NOMO-1 (cell line): ENCODE measurements around the gene GATB.
"Not testable (repeated sequence)": the region's sequence is repeated elsewhere in the genome, so short reads cannot be mapped to it uniquely, and the experiment has no call there.

Source experiments
- DNase-seq, 2 experiments: peaks; one replicate each; lab custom pipeline; 2025; ENCODE audit not compliant: unreplicated experiment in 2 of 2; lab: John Stamatoyannopoulos, UW

Gene GATB

DNA sequence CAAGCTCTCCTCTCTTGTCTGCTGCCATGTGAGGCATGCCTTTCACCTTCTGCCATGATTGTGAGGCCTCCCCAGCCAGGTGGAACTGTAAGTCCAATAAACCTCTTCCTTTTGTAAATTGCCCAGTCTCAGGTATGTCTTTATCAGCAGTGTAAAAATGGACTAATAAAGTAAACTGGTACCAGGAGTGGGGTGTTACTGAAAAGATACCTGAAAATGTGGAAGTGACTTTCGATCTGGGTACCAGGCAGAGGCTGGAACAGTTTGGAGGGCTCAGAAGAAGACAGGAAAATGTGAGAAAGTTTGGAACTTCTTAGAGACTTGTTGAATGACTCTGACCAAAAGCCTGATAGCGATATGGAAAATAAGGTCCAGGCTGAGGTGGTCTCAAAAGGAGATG, 24.0 kb downstream of the GATB start:
- not testable (repeated sequence) for DNase-seq

DNA sequence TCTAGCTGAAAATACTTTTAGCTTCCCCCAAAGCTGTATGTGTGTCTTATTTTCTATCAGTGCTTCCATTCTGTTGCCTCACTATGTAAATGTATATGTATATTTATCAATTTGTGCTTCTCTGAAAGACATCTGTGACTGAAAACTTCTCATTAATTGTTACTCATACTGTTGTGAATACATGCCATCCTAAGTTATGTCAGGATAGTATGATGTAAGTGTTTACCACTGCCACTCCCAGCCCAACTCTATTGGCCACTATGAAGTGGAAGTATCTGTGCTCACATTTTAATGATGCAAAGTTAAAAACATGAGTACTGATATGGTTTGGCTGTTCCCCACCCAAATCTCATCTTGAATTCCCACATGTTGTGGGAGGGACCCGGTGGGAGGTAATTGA, 24.4 kb downstream of the GATB start:
- DNase-seq, result no peak

DNA sequence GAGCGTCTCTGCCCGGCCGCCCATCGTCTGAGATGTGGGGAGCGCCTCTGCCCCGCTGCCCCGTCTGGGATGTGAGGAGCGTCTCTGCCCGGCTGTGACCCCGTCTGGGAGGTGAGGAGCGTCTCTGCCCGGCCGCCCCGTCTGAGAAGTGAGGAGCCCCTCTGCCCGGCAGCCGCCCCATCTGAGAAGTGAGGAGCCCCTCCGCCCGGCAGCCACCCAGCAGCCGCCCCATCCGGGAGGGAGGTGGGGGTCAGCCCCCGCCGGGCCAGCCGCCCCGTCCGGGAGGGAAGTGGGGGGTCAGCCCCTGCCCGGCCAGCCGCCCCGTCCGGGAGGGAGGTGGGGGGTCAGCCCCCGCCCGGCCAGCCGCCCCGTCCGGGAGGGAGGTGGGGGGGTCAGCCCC, 29.1 kb downstream of the GATB start:
- not testable (repeated sequence) for DNase-seq

DNA sequence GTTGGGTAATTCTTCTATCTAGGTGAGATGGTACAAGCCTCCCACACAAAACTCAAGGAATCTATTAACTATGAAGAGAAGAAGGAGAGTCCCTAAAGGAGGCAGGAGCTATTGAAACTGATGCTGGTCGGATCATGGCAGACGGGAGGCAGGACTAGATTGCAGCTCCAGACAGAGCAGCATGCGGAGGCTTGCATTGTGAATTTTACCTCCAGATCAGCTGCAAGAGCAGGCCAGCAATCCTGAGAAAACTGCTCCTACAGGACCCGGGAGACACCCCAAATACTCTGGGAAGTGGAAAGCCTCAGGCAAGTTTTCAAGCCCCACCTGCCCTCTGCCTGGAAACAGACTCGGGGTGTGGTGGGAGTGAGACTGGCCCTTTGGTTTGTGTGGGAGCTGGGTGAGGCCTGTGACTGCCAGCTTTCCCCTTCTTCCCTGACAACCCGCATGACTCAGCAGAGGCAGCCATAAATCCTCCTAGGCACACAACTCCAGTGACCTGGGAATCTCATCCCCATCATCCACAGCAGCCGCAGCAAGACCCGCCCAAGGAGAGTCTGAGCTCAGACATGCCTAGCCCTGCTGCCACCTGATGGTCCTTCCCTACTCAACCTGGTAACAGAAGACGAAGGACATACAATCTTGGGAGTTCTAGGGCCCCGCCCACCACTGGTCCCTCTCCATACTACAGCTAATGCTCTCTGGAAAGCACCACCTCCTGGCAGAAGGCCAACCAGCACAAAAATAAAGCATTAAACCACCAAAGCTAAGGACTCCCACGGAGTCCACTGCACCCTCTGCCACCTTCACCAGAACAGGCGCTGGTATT, 30.9 kb downstream of the GATB start:
- DNase-seq, result no peak

DNA sequence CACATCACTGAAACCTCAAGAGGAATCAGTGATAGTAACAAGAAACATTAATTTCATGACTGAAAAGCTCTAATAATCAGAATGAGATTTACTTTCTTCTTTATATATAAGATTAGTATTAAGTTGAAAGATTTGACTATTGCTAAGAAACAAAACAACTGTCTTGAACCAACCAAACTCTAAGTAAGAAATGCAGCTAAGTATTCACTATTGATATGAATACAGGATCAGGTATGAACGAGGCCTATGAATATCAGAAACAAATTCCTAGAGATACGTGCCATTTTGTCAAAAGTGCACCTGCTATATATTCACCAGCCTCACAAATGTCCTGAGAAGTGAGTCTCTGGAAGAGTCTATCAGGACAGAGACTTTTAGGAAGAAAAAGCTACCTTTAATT, 32.1 kb downstream of the GATB start:
- DNase-seq, result no peak

DNA sequence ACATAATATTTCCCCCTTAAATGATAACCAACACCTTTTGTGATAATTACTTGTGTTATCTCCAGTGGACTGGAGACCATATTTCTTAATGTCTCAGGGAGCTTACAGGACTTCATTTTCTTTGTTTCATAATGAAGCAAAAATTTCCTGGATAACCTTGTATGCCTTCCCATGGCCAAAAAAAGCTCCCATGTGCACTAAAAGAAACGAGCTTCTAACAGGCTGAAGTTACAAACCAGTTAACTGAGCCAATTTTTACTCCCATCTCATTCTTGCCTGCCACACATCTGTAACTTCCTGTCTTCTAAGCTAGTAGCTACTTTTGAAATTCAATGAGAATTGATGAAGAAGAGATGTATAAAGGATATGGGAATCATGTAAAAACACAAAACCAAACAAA, 32.8 kb downstream of the GATB start:
- DNase-seq, result no peak

DNA sequence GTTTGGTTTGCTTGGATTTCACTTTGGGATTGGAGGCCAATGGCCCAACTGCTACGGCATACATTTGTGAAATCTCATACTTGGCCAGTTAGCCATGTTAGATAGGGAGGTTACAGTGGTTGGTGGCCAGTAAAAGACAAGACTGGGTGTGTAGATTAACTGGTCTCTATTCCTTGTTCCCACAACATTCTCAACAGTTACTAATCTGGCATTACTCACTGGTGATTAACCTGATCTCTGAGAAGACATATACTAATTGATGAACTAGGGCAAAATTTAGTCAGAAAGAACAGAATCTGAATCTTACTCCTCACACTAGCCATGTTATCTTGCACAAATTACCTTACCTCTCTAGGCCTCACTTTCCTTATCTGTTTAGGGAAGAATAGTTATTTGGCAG, 33.4 kb downstream of the GATB start:
- no peak for DNase-seq

DNA sequence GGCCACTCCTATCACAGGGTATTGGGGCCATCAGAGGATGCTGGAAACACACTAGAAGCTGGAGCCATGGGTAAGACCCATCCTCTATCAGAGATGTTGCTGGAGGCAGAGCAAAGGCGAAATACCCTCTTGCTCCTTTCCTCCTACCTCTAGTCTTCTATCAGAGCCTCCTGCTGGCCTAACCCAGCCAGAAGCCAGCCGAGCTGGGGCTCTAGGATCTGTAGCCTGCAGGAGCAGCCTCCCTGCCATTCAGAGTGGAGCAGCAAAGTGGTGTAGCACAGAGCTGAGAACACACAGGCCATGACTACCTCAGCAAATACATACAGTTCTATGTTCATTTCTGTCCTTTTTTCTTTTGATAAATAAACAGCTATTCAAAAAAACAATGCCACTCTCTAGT, 35.7 kb downstream of the GATB start:
- DNase-seq, result no peak

DNA sequence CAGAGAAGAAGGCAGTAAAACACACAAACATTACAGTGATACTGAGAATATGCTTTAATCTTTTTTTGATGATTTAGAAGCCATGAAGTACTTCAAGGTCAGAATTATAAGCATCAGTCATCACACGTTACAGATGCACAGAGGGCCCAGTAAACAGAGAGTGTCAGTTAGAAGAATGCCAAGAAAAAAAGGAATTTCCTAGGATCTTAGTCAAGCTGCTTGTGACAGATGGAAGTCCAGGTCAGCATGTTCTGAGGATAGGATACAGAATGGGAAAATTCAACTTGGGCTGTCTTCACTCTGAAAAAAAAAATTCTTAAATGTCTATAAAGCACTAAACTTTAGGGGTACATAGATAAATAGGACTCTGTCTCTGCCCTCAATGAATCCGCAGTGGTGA, 38.9 kb downstream of the GATB start:
- DNase-seq, result no peak

DNA sequence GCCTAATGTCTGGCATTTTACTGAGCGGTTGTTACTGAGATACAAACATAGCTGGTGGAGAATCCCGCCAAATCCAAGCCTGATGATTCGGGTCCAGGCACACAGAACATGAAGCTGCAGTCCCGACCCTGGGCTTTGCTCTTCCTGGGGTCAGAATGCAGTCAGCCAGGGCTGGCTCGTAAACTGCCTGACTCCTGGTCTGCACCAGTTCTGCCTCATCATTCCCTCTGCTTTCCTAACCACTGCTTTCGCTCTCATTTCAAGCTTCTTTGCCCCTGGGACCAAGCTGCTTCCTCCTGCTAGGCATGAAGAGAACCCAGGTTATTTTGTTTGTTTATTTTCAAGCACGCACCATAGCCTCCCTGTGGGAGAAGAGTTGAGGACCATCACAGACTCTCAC, 39.3 kb downstream of the GATB start:
- no peak for DNase-seq

DNA sequence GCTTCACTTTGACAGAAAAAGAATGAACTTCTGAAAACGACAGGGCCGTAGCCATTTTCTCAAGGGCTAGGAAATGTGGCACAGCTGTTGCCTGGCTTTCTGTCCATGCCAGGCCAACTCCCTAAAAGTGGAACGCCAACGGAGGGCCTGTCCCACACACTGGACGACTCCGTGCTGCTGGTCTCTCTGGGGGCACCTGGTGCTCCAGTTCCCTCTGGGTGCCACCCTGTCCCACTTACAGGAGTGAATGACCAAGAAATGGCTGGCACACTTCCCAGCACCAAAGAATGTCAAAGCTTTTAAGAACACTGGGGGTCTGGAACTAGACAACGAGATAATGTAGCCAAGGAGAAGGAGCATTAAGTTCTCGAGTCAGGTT, 40.9 kb downstream of the GATB start:
- DNase-seq, result no peak

DNA sequence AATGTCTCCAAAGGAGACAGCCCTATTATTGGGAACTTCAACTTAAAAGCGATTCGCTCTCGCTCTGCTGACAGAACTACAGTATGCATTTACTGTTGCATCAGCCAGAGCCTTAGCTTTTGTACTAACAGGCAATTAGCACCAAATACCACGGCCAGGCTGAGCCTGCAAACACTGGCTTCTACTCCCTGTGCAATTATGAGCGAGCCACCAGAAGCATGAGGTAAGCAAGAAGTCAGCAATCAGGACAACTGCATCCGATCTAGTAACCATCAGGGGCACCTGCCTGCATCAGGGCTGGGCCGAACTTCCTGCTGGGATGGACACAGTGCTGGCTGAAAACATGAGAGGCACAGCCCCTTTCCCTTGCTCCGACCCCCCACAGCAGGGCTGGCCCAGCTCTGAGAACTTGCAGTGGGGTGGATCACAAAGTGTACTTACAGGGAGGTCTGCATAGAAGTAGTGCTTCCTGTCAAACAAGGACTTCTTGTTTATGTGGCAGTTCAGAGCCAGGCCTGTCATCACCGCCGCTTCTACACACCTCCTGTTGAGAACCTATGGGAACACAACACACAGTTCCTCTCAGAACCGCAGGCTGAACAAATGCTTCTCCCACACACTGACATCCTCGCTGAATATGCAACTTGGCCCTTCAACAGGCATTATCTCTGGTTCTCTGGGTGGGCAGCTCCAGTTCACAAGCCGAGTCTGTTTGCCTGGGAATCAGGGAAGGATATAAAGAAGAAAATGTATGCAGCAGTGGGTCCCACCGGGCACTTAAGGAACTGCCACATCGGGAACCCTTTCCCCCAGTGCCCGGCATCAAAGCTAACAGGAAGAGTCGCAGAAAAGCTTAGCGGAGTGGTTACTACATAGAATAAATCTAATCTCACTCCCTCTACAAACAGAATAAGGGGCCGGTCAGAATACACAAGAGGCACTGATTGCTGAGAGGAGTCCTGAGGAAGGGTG, 41.5 kb downstream of the GATB start:
- no peak for DNase-seq

DNA sequence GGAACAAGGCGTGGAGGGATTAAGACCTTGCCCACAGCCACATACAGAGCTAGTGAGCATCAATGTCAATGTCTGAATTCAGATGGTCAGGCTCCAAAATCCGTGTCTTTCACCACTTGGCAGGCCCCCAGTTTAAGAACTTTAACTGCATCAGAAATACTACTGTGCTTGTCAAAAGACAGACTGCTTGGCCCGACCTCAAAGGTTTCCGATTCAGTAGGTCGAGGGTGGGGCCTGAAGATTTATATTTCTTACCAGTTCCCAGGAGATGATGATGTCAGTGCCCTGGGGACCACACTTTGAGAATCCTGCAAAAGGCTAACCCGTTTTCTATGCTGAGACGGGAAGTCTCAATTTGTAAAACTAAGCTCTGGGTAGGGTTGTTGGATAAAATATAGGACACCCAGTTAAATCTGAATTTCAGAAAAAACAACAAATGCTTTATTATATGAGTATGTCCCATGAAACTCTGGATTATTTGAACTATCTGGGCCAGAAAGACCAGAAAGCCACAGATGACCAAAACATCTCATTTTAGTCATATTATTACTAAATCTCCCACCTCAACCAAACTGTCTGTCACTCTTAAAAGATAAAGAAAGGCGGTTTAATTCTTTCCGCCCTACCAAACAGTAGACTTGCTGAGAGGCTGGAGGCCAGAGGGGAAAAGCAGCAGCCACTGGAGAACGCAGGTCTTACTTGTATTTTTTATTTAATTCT, 42.7 kb downstream of the GATB start:
- no peak for DNase-seq

DNA sequence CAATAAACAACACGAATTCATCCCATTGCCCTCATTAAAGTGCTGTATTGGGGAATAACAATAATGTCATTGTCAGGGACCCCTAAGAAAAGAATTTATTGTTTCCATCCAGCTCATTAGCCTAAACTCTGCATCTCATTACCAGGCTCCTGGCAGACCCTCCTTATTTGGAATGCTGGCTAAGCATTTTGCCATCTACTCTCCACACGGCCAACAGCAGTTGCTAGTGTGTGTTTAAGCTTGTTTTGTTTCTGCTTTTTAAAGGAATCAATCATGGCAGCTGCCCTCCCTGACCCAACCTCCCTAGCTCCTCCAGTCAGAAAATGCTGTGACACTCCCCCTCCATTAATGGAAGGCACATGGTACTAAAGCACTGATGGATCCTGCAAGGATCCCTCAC, 43.5 kb downstream of the GATB start:
- no peak for DNase-seq

DNA sequence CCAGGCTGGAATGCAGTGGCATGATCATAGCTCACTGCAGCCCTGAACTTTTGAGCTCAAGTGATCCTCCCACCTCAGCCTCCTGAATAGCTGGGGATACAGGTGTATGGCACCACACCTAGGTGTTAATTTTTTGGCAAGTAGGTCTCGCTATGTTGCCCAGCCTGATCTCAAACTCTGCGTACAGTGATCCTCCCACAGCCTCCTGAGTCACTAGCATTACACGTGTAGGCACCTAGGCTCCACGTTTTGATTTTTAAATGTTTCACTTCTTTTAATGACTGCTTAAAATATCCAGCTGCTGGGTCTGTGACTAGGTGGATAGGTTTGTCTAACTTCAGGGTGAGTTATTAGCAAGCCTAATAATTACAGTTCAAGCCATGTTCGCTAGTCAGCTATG, 44.5 kb downstream of the GATB start:
- no peak for DNase-seq

DNA sequence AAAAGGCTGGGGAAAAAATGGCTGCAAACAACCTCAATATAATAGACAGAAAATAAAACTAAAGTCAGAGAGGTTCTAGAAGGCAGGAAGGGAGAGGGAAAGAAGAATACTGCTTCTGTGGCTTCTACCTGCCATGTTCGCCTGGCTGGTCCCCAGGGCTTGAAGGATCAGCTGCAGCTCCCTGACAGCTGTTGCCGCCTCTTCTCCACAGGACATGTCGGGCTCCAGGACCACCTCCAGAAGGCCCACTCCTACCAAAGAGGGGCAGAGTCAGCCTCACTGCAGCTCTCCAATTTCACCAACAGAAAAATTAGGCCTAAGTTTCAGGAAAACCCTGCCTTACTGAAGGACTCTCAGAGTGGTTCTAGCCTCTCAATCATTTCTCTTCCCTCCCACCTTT, 44.9 kb downstream of the GATB start:
- DNase-seq, result no peak

DNA sequence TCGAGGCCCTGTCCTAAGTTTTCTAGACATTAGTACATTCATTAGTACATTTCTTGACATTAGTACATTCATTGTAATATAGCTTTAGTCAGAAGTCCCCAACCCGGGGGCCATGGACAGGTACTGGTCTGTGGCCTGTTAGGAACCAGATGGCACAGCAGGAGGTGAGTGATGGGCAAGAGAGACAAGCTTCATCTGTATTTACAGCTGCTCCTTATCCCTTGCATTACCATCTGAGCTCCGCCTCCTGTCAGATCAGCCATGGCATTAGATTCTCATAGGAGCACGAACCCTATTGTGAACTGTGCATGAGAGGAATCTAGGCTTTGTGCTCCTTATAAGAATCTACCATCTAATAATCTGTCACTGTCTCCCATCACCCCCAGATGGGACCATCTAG, 48.0 kb downstream of the GATB start:
- DNase-seq, result no peak

DNA sequence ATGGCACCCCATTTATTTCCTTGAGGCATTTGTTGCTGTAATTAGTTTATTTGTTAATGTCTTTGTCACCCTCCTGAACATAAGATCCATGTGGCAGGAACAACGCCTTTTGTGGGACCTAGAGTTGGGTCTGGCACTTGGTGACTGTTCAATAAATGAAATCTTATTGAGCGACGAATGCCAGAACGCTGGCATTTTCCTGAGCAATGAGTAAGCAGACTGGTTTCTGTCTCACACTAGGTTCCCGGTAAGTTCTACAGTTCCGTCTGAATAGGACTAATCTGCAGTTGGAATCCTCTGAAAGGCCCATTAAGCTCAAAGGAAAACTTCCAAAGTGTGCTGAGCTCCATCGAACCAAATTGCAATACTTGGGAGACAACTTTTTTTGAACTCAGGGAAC, 49.2 kb downstream of the GATB start:
- DNase-seq, result no peak

DNA sequence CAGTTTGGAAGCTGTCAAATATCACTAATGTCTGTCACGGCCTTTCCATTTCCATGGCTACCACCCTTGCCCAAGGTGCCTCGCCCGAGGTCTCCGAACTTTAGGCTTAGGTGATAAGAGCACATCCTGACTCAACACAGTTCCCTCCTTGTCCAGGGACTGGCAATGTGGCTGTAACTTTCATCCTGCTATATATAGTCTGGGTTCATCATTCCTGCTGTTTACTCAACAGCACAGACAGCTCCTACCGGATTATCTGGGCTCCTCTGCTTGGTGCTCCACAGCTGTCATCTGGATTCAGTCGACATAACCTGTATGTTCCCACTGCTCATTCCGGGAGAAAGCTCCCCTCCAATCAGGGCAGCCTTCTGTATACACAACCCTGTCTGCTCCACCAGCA, 51.2 kb downstream of the GATB start:
- DNase-seq, result no peak

DNA sequence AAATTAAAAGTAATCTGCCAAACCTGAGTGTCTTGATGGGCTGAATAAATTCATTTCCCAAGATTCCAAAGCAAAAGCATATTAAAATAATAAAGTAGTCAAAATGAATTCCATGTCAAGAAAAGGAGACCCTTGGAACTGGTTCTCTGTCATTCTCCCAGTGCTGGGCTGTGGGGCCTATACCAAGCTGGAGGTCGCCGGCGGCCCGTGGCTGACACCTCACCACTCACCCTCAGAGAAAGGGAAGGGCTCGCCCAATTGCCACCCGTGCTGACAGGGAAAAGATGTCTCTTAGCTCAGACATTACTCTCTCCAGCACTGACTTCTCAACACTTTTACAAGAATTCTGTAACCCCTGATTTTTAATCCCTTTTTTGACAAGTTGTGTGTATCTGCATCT, 51.7 kb downstream of the GATB start:
- DNase-seq, result no peak

DNA sequence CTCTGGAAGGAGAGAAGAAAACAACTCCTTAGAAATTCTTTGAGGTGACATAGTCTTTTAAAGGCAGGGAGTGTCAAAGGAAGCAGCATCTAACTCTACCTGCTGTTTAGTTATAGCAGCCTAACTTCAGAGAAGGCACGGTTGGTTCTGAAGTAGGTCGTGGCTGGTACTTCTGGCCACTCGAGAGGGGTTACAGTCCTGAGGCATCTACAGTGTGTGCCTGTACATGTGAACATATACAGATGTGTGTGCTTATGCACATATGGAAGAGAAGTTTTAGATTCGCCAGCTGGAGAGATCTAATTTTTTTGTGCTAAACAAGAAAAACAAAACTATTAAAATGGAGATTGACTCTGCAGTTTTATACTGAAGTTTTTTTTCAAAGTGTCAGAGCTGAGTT, 52.7 kb downstream of the GATB start:
- no peak for DNase-seq
